ENCODE results near the gene PREX1.

- TF ChIP-seq CTCF (conservative IDR thresholded peaks at IDR 0.05), result no peak
- TF ChIP-seq EZH2 (IDR thresholded peaks at IDR 0.05; ENCODE audit: low read depth), result no peak
Observed at GRCh38 chr20:48706710-48707365, 121.0 kb downstream of the PREX1 start.

Data from PC-9 (cell line).